Mucosa of descending colon (tissue), 3 donors: ENCODE results near the gene FUT9. TPM values are rescaled to one million over a fixed set of nuclear protein-coding genes. Genes with fewer than 3 reads are reported as not detected.

Source experiments
- ATAC-seq: fragments of 200-7000 bp; cut with Tn5 transposase; one replicate; pipeline ENCODE4 v1.9.1; 2020; ENCODE audit warnings: mild to moderate bottlenecking, moderate library complexity
- DNase-seq, 3 donors: peaks; one replicate each; pipeline ENCODE4 v3.0.0-alpha.2; 2020
- H3K36me3 ChIP-seq: fragments of 200-600 bp; one replicate; pipeline ENCODE4 v1.8.0; 2021; ENCODE audit warnings: low read depth, mild to moderate bottlenecking
- H3K4me1 ChIP-seq: fragments of 200-600 bp; one replicate; pipeline ENCODE4 v1.8.0; 2021; ENCODE audit warnings: low read depth, mild to moderate bottlenecking
- H3K4me3 ChIP-seq: fragments of 200-600 bp; one replicate; pipeline ENCODE4 v1.8.0; 2021; ENCODE audit warnings: mild to moderate bottlenecking
- H3K9me3 ChIP-seq: fragments of 200-600 bp; one replicate; pipeline ENCODE4 v1.8.0; 2021; ENCODE audit warnings: mild to moderate bottlenecking
- intact Hi-C, 2 donors: fragments of 100-400 bp; cut with DNase I in 1 of 2; cut with micrococcal nuclease in 1 of 2; formaldehyde crosslinking; loops; one replicate each; pipeline versions ENCODE4 v1.11.0 to v1.11.1; 2022; cut with DNase I, micrococcal nuclease
- total RNA-seq, 3 donors: library from RNA; stranded (reverse); fragmentation: NEBNext Ultra II Directional in 2 of 3; extraction: Animal tissue kit (Norgen Biotek cat#: 25700) in 2 of 3; gene quantifications; one replicate each; pipeline versions ENCODE4 v1.2.1 to v1.2.4, GENCODE V29; 2021 to 2023
- TF ChIP-seq, protein P1 (sequence below): fragments of 200-600 bp; IDR thresholded peaks from one replicate; pipeline ENCODE4 v1.8.0; 2022; ENCODE audit warnings: antibody characterized with exemption, mild to moderate bottlenecking
- donor health status: DM: no; HTN: no; CAD: no; lungs with moderate emphysema.
- donor health status: DM: no; HTN: no; CAD: no.
- donor health status: DM: no; HTN: yes; CAD: no.

The FUT9 gene
- total RNA-seq, 3 donors from 2014 or later, result 0.02 to 0.09 TPM; not detected in 1

DNA sequence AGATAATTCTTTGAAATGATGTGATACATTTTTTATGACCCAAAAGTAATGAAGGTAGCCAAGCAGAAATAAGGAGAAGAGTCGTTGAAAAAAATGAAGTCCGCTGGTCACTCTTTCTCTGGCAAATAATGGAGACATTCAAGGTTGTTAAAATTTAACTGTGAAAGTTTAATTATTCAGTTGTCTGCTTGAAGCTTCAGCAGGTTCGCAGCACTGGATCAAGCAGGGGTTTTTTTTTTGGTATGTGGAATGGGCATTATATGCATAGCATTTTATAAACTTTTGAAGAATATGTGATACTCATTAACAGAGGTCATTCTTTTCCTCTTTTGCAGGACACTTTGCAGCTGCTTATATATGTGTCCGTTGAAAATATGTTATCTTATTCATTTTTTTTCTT, 21.6 kb upstream of the FUT9 start:
- TF ChIP-seq, protein P1, sequence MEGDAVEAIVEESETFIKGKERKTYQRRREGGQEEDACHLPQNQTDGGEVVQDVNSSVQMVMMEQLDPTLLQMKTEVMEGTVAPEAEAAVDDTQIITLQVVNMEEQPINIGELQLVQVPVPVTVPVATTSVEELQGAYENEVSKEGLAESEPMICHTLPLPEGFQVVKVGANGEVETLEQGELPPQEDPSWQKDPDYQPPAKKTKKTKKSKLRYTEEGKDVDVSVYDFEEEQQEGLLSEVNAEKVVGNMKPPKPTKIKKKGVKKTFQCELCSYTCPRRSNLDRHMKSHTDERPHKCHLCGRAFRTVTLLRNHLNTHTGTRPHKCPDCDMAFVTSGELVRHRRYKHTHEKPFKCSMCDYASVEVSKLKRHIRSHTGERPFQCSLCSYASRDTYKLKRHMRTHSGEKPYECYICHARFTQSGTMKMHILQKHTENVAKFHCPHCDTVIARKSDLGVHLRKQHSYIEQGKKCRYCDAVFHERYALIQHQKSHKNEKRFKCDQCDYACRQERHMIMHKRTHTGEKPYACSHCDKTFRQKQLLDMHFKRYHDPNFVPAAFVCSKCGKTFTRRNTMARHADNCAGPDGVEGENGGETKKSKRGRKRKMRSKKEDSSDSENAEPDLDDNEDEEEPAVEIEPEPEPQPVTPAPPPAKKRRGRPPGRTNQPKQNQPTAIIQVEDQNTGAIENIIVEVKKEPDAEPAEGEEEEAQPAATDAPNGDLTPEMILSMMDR, result no peak
- ATAC-seq (no peak), DNase-seq (no peak)
- intact Hi-C loops, result no loop called here
- Histone ChIP-seq H3K9me3 (peaks cover 24% of the 10 kb centered on the region), H3K4me1 (no peaks in the 10 kb centered on the region), H3K4me3 (no peak overlapping the region), H3K36me3 (no peaks in the 10 kb centered on the region)

DNA sequence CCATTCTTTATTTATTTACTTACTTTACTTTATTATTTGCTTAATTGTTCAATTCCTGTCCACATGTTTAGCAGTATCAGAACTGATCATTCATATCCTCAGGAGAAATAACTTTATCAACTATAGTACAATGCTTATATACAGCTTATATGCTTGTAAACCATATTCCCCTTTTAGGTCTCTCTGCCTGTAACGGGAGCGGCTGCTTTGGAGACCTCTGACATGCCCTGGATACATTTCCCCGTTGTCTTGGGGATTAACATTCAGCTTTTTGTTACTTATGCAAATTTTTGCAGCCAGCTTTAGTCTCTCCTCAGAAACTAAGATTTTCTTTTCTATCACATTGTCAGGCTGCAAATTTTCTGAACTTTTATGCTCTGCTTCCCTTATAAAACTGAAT, 17.6 kb upstream of the FUT9 start:
- H3K36me3 ChIP-seq, result no peaks in the 10 kb centered on the region
- intact Hi-C loops, result no loop called here
- H3K4me3 ChIP-seq, result no peak overlapping the region
- no peaks in the 10 kb centered on the region for H3K9me3 ChIP-seq
- TF ChIP-seq, protein P1, result no peak
- DNase-seq (no peak), ATAC-seq (no peak)
- no peaks in the 10 kb centered on the region for H3K4me1 ChIP-seq

DNA sequence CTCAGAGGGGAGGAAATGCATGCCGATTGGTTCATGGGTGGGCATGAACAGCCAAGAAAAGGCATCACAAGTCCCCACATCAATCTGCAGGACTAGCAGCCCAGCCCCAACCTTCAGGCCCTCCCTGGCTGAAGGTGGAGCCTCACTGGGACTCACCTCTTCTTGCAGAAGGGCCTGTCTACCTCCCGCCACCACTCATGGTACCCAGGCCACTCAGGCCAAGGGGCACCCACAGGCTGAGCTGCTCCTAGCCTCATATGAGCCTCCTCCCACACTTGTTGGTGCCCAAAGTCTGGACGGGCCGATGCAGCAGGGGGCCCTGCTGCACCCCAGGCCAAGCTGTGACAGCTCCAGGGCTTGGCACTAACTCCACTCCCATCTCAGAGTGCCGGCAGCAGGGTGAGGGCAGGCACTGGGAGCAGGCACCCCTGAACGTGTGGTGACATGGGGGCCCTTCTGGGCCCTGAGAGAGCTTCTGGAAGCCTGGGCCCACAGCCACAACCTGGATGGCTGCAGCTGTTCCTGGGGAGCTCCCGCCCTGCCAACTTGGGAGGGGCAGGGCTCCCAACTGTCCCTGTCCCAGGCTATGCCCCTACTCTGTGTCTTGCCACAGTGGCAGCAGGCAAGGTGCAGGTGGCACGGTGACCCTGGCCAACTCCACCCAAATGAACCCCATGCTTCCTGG, 13.7 kb upstream of the FUT9 start:
- no peak for ATAC-seq
- no peaks in the 10 kb centered on the region for H3K4me1 ChIP-seq

DNA sequence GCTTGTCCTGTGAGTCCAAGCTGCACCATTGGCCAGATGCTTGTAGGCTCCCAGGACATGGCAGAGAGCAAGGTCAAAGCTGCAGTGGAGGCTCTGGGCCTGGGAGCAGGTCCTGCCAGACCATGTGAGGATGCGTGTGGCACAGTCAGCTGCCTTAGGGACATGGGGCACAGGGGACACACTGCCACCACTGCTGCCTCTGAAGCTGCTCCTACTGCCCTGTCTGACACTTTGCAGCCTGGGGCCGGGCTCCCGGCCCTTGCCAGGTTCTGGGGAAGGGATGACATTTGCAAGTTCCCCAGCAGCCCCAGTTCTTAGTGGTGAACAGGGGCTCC, 13.2 kb upstream of the FUT9 start:
- no peaks in the 10 kb centered on the region for H3K4me1 ChIP-seq
- ATAC-seq, result no peak
- intact Hi-C loops, result no loop called here
- H3K4me3 ChIP-seq, result no peak overlapping the region
- TF ChIP-seq, protein P1, result no peak
- DNase-seq, result peak in 1 of 3 donors; percentile 17
- H3K36me3 ChIP-seq, result no peaks in the 10 kb centered on the region
- H3K9me3 ChIP-seq, result no peaks in the 10 kb centered on the region

More for the DNA sequence above, 13.7 kb upstream of the FUT9 start:
- Histone ChIP-seq H3K4me3 (no peak overlapping the region), H3K36me3 (no peaks in the 10 kb centered on the region), H3K9me3 (no peaks in the 10 kb centered on the region)
- TF ChIP-seq, protein P1, result no peak
- DNase-seq, result peak in 2 of 3 donors; percentile 9 to 34
- intact Hi-C loops, result no loop called here

DNA sequence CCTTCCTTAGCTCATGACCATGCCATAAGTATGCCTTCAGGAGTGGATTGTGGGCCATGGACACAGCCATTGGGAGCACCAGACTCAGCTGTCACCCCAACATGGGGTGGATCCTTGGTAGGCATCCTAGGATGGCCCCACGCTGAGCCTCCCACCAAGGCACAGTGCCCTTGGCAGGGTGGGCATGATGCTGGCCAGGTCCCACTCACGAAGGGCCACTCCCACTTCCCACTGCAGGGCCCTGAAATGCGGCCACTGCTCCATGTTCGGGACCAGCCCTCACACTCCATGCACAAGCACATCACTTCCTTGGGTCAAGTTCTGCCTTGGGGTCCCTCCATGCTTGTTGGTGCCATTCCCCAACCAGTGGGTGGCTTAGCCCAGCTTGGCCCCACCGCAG, 12.9 kb upstream of the FUT9 start:
- H3K36me3 ChIP-seq, result no peaks in the 10 kb centered on the region
- TF ChIP-seq, protein P1, result no peak
- H3K4me3 ChIP-seq, result no peak overlapping the region
- H3K4me1 ChIP-seq, result no peaks in the 10 kb centered on the region
- ATAC-seq (no peak), DNase-seq (peak in 1 of 3 donors; percentile 36)
- intact Hi-C loops, result no loop called here
- no peaks in the 10 kb centered on the region for H3K9me3 ChIP-seq

DNA sequence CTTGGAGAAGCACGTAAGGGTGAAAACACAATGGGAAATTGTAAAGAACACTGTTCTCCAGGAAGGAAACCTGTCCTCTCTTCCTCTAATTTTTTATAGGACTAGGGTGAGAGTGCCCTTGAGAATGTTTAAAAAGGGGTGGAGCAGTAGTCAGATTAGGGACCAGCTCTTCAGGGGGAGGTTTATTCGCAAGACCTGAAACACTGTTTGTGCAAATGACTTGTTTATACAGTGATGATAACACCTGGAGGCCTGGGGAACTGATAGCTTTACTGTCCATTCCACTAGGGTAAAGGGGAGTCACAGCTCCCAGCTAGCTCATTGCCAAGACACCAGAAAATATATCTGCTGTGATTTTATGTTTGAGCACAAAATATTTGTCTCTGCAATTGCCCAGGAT, 8.1 kb upstream of the FUT9 start:
- H3K36me3 ChIP-seq, result no peaks in the 10 kb centered on the region
- H3K4me1 ChIP-seq, result no peaks in the 10 kb centered on the region
- H3K9me3 ChIP-seq, result no peaks in the 10 kb centered on the region
- no peak for DNase-seq
- TF ChIP-seq, protein P1, result no peak
- H3K4me3 ChIP-seq, result no peak overlapping the region
- intact Hi-C loops, result no loop called here
- ATAC-seq, result no peak
